HEK293 (cell line): Measurements from ENCODE around the gene GMDS.

ENCODE experiments used
- CTCF ChIP-seq: fragments of 450-650 bp; formaldehyde crosslinking; IDR thresholded peaks from 2 replicates; pipeline ENCODE4 v1.5.1; 2016; ENCODE audit warnings: missing biosample characterization, missing genetic modification characterization
- HOXA7 ChIP-seq: sonication (generic); formaldehyde crosslinking; IDR thresholded peaks from 2 replicates; pipeline ENCODE4 v1.8.1; 2022; ENCODE audit warnings: missing genetic modification reagents, borderline replicate concordance
- SETDB1 ChIP-seq: IDR thresholded peaks from one replicate; pipeline ENCODE4 v1.6.1; 2017; ENCODE audit warnings: mild to moderate bottlenecking, low read length, moderate library complexity, mixed read lengths; ENCODE audit not compliant: insufficient read length
- SP2 ChIP-seq: fragments of 450-650 bp; formaldehyde crosslinking; IDR thresholded peaks from 2 replicates; pipeline ENCODE4 v1.5.1; 2016; ENCODE audit warnings: missing biosample characterization, missing genetic modification characterization
- TCF7L2 ChIP-seq: IDR thresholded peaks from 2 replicates; pipeline ENCODE4 v1.6.1; 2011; ENCODE audit warnings: low read depth, mild to moderate bottlenecking, inconsistent platforms, low read length, moderate library complexity, borderline replicate concordance
- ZEB2 ChIP-seq: fragments of 450-650 bp; formaldehyde crosslinking; IDR thresholded peaks from 2 replicates; pipeline ENCODE4 v1.5.1; 2016; ENCODE audit warnings: missing biosample characterization, missing genetic modification characterization
- ZNF10 ChIP-seq: fragments of 450-650 bp; formaldehyde crosslinking; IDR thresholded peaks from 2 replicates; pipeline ENCODE4 v1.5.1; 2017; ENCODE audit warnings: missing biosample characterization, missing genetic modification characterization
- ZNF202 ChIP-seq: fragments of 450-650 bp; formaldehyde crosslinking; IDR thresholded peaks from 2 replicates; pipeline ENCODE4 v1.5.1; 2016; ENCODE audit warnings: missing biosample characterization, missing genetic modification characterization, borderline replicate concordance
- ZNF48 ChIP-seq: fragments of 450-650 bp; formaldehyde crosslinking; IDR thresholded peaks from 2 replicates; pipeline ENCODE4 v1.5.1; 2016; ENCODE audit warnings: missing biosample characterization, missing genetic modification characterization
- ZNF544 ChIP-seq: fragments of 450-650 bp; formaldehyde crosslinking; IDR thresholded peaks from 2 replicates; pipeline ENCODE4 v1.5.0; 2017; ENCODE audit warnings: missing biosample characterization, missing genetic modification characterization
- ZNF707 ChIP-seq: fragments of 450-650 bp; formaldehyde crosslinking; IDR thresholded peaks from 2 replicates; pipeline ENCODE4 v1.5.1; 2016; ENCODE audit warnings: missing biosample characterization, missing genetic modification characterization
- ZSCAN4 ChIP-seq: fragments of 450-650 bp; formaldehyde crosslinking; IDR thresholded peaks from 2 replicates; pipeline ENCODE4 v1.5.1; 2017; ENCODE audit warnings: missing biosample characterization, missing genetic modification characterization

- no peak for TF ChIP-seq CTCF (tag by site-specific recombination)
- TF ChIP-seq ZNF10 (tag by site-specific recombination), result no peak
- TF ChIP-seq ZNF707, result no peak
- TF ChIP-seq ZNF48 (tag by site-specific recombination), result no peak
- no peak for TF ChIP-seq HOXA7 (CRISPR knock-in tag)
- TF ChIP-seq ZEB2 (tag by site-specific recombination), result no peak
- no peak for TF ChIP-seq SP2 (tag by site-specific recombination)
- no peak for TF ChIP-seq ZNF544 (tag by site-specific recombination)
- TF ChIP-seq SETDB1, result no peak
- no peak for TF ChIP-seq ZNF202 (tag by site-specific recombination)
- TF ChIP-seq ZSCAN4, result no peak
- peak; percentile 96 for TF ChIP-seq TCF7L2
Measured at GRCh38 chr6:1697688-1698351, 547.6 kb downstream of the GMDS start.
